ENCODE results near the gene NMNAT1.
"Not testable (repeated sequence)": the region's sequence is repeated elsewhere in the genome, so short reads cannot be mapped to it uniquely, and the experiment has no call there.

The NMNAT1 gene

GRCh38 chr1:9920606-9921005 lies 22.7 kb upstream of the NMNAT1 start:
- no peak for DNase-seq (ENCODE audit: low spot score)

GRCh38 chr1:9922342-9922741 lies 20.9 kb upstream of the NMNAT1 start:
- DNase-seq (ENCODE audit: low spot score) = no peak

GRCh38 chr1:9927259-9927658 lies 16.0 kb upstream of the NMNAT1 start:
- no peak for DNase-seq (ENCODE audit: low spot score)

GRCh38 chr1:9929431-9930385 lies 13.6 kb upstream of the NMNAT1 start:
- DNase-seq (ENCODE audit: low spot score) = no peak

- DNase-seq (ENCODE audit: low spot score) = peak; percentile 39
Measured at GRCh38 chr1:9942399-9942938, 806 bp upstream of the NMNAT1 start.

GRCh38 chr1:9946315-9946714 lies 3.0 kb downstream of the NMNAT1 start:
- DNase-seq (ENCODE audit: low spot score) = no peak

GRCh38 chr1:9957726-9958125 lies 14.5 kb downstream of the NMNAT1 start:
- DNase-seq (ENCODE audit: low spot score) = no peak

GRCh38 chr1:9960011-9960410 lies 16.7 kb downstream of the NMNAT1 start:
- no peak for DNase-seq (ENCODE audit: low spot score)

GRCh38 chr1:9960706-9961562 lies 17.7 kb downstream of the NMNAT1 start:
- no peak for DNase-seq (ENCODE audit: low spot score)

GRCh38 chr1:9984253-9984652 lies 41.0 kb downstream of the NMNAT1 start:
- no peak for DNase-seq (ENCODE audit: low spot score)

- DNase-seq (ENCODE audit: low spot score) = no peak
Measured at GRCh38 chr1:9985001-9985400, 41.7 kb downstream of the NMNAT1 start.

- no peak for DNase-seq (ENCODE audit: low spot score)
Measured at GRCh38 chr1:9989773-9990172, 46.5 kb downstream of the NMNAT1 start.

GRCh38 chr1:9990944-9991343 lies 47.7 kb downstream of the NMNAT1 start:
- DNase-seq (ENCODE audit: low spot score) = no peak

- DNase-seq (ENCODE audit: low spot score) = no peak
Measured at GRCh38 chr1:9992910-9993309, 49.6 kb downstream of the NMNAT1 start.

GRCh38 chr1:9993561-9994075 lies 50.3 kb downstream of the NMNAT1 start:
- no peak for DNase-seq (ENCODE audit: low spot score)

GRCh38 chr1:9996624-9997582 lies 53.6 kb downstream of the NMNAT1 start, which contains the start of gene RBP7:
TSS of gene RBP7 (plus strand) at chr1:9997228. CDS start at chr1:9997259, 31 bp downstream.
- DNase-seq (ENCODE audit: low spot score) = no peak

- no peak for DNase-seq (ENCODE audit: low spot score)
Measured at GRCh38 chr1:10001016-10001665, 57.9 kb downstream of the NMNAT1 start.

GRCh38 chr1:10005248-10005647 lies 62.0 kb downstream of the NMNAT1 start:
- DNase-seq (ENCODE audit: low spot score) = not testable (repeated sequence)

- no peak for DNase-seq (ENCODE audit: low spot score)
Measured at GRCh38 chr1:10007169-10007568, 63.9 kb downstream of the NMNAT1 start.

- no peak for DNase-seq (ENCODE audit: low spot score)
Measured at GRCh38 chr1:10014016-10014415, 70.7 kb downstream of the NMNAT1 start.

- DNase-seq (ENCODE audit: low spot score) = no peak
Measured at GRCh38 chr1:10019561-10019960, 76.3 kb downstream of the NMNAT1 start.
